MCF 10A (cell line): Measurements from ENCODE around the gene FASTKD3. TPM values are rescaled to one million over a fixed set of nuclear protein-coding genes. Genes with fewer than 3 reads are reported as not detected.

Experiments used
- BruUV-seq: library from RNA; stranded (reverse); fragments of 400-500 nt; replicated peaks from 2 replicates; lab custom pipeline; 2021; lab: Mats Ljungman, UMichigan
- CTCF ChIA-PET: fragments of 300-600 bp; sonication (Branson Sonifier 250); formaldehyde crosslinking; extraction: SDS; loops from one replicate; lab custom pipeline; 2021; ENCODE audit warnings: antibody characterized with exemption, inconsistent platforms; lab: Yijun Ruan, JAX
- POLR2A ChIA-PET: fragments of 300-600, 350-650 bp; sonication (Branson Sonifier 250); formaldehyde crosslinking; extraction: SDS; loops from one replicate; lab custom pipeline; 2020; ENCODE audit warnings: antibody characterized with exemption, inconsistent platforms; lab: Yijun Ruan, JAX
- DNase-seq: peaks from one replicate; pipeline ENCODE4 v3.0.0-alpha.2; 2018; ENCODE audit not compliant: unreplicated experiment
- H3K27ac Mint-ChIP-seq: one replicate; pipeline ENCODE4 v1.8.0; 2022; ENCODE audit warnings: mild to moderate bottlenecking, low read depth, mixed read lengths; ENCODE audit not compliant: unreplicated experiment
- H3K27me3 Mint-ChIP-seq: one replicate; pipeline ENCODE4 v1.8.0; 2022; ENCODE audit warnings: mixed read lengths; ENCODE audit not compliant: insufficient read depth, unreplicated experiment
- H3K36me3 Mint-ChIP-seq: one replicate; pipeline ENCODE4 v1.8.0; 2022; ENCODE audit warnings: mild to moderate bottlenecking, moderate library complexity, mixed read lengths; ENCODE audit not compliant: insufficient read depth, unreplicated experiment
- H3K4me1 Mint-ChIP-seq: one replicate; pipeline ENCODE4 v1.8.0; 2022; ENCODE audit warnings: mixed read lengths; ENCODE audit not compliant: insufficient read depth, unreplicated experiment
- H3K4me3 Mint-ChIP-seq: one replicate; pipeline ENCODE4 v1.8.0; 2022; ENCODE audit warnings: mild to moderate bottlenecking, moderate library complexity, mixed read lengths; ENCODE audit not compliant: unreplicated experiment
- H3K9me3 Mint-ChIP-seq: one replicate; pipeline ENCODE4 v1.8.0; 2022; ENCODE audit warnings: mixed read lengths; ENCODE audit not compliant: unreplicated experiment
- CTCF ChIP-seq: fragments of 200-600 bp; IDR thresholded peaks from one replicate; pipeline ENCODE4 v1.8.0; 2022; ENCODE audit warnings: antibody characterized with exemption, mild to moderate bottlenecking; ENCODE audit not compliant: unreplicated experiment
- intact Hi-C: fragments of 100-400 bp; cut with micrococcal nuclease; formaldehyde crosslinking; loops from 2 replicates; pipeline ENCODE4 v1.14.1; 2022
- total RNA-seq: library from RNA; stranded (reverse); gene quantifications from 2 replicates; pipeline ENCODE4 v1.2.3, GENCODE V29; 2022

The FASTKD3 gene
- total RNA-seq, 1 experiment from 2014 or later: 7.8 TPM

DNA sequence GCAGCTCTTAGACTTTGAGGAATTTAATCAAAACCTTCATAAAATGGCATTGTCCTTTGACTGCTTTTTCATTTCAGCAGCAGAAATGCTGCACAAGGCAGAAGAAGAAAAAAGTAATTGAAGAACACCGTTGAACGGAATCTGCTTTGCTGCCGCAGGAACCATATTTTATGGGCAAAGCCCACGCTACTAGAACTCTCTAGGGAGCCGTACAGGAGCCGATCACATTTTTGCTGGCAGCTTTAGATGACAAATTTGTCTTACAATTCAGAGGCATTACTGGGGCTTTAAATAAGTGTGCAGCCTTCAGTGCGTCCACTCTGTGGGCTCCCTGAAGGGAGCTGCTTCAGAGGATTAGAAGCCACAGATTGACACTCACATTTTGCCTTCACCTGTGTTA lies 23.3 kb downstream of the FASTKD3 start:
- no peak overlapping the region for H3K4me3 Mint-ChIP-seq
- H3K9me3 Mint-ChIP-seq: no peaks in the 10 kb centered on the region
- no peaks in the 10 kb centered on the region for H3K36me3 Mint-ChIP-seq
- no peak for DNase-seq
- intact Hi-C loops: no loop called here
- no peak overlapping the region for H3K27ac Mint-ChIP-seq
- no peaks in the 10 kb centered on the region for H3K4me1 Mint-ChIP-seq
- ChIA-PET POLR2A (no interaction called here), CTCF (interaction anchor here (1.5 to 1.7 kb wide), 2 partner anchors 10 to 28 kb away, joined by 4 to 6 read pairs; no protein-coding TSS in a partner anchor)
- no peak for TF ChIP-seq CTCF
- peaks cover 43% of the 10 kb centered on the region for H3K27me3 Mint-ChIP-seq
- no TSS peak for BruUV-seq

GRCh38 chr5:7844901-7845300 lies 23.9 kb downstream of the FASTKD3 start:
- H3K4me1 Mint-ChIP-seq: no peaks in the 10 kb centered on the region
- CTCF ChIA-PET: interaction anchor here (1.4 to 1.7 kb wide), 3 partner anchors 11 to 28 kb away, joined by 4 to 6 read pairs (median 6); no protein-coding TSS in a partner anchor
- H3K36me3 Mint-ChIP-seq: no peaks in the 10 kb centered on the region
- no TSS peak for BruUV-seq
- H3K27ac Mint-ChIP-seq: no peak overlapping the region
- peaks cover 43% of the 10 kb centered on the region for H3K27me3 Mint-ChIP-seq
- POLR2A ChIA-PET: no interaction called here
- intact Hi-C loops: no loop called here
- TF ChIP-seq CTCF: no peak
- H3K4me3 Mint-ChIP-seq: no peak overlapping the region
- H3K9me3 Mint-ChIP-seq: no peaks in the 10 kb centered on the region
- DNase-seq: no peak

- H3K9me3 Mint-ChIP-seq: no peaks in the 10 kb centered on the region
- no peak overlapping the region for H3K4me3 Mint-ChIP-seq
- BruUV-seq: no TSS peak
- intact Hi-C loops: no loop called here
- TF ChIP-seq CTCF: no peak
- H3K4me1 Mint-ChIP-seq: no peaks in the 10 kb centered on the region
- no peak overlapping the region for H3K27ac Mint-ChIP-seq
- H3K36me3 Mint-ChIP-seq: no peaks in the 10 kb centered on the region
- no peak for DNase-seq
- H3K27me3 Mint-ChIP-seq: peaks cover 29% of the 10 kb centered on the region
- POLR2A ChIA-PET: no interaction called here
- CTCF ChIA-PET: no interaction called here
Observed at GRCh38 chr5:7842531-7842930, 26.3 kb downstream of the FASTKD3 start.

GRCh38 chr5:7837403-7837802 lies 31.4 kb downstream of the FASTKD3 start:
- CTCF ChIA-PET: interaction anchor here (1.6 to 2.1 kb wide), 2 partner anchors 20 to 22 kb away, joined by 4 to 10 read pairs; no protein-coding TSS in a partner anchor
- BruUV-seq: no TSS peak

More at GRCh38 chr5:7837403-7837802, 31.4 kb downstream of the FASTKD3 start:
- intact Hi-C loops: no loop called here
- no peaks in the 10 kb centered on the region for H3K36me3 Mint-ChIP-seq
- no peaks in the 10 kb centered on the region for H3K4me1 Mint-ChIP-seq
- H3K9me3 Mint-ChIP-seq: no peaks in the 10 kb centered on the region
- H3K27ac Mint-ChIP-seq: no peak overlapping the region
- H3K27me3 Mint-ChIP-seq: no peaks in the 10 kb centered on the region
- POLR2A ChIA-PET: interaction anchor here (0.6 kb wide), 1 partner anchor 32 kb away, joined by 3 read pairs; the partner anchor contains the start of genes FASTKD3 and MTRR
- DNase-seq: no peak
- TF ChIP-seq CTCF: no peak
- H3K4me3 Mint-ChIP-seq: no peak overlapping the region
